ENCODE measurements around the gene PNMA1.
A peak's percentile ranks its signal among the peaks of the same experiment; 100 is the strongest.

DNA sequence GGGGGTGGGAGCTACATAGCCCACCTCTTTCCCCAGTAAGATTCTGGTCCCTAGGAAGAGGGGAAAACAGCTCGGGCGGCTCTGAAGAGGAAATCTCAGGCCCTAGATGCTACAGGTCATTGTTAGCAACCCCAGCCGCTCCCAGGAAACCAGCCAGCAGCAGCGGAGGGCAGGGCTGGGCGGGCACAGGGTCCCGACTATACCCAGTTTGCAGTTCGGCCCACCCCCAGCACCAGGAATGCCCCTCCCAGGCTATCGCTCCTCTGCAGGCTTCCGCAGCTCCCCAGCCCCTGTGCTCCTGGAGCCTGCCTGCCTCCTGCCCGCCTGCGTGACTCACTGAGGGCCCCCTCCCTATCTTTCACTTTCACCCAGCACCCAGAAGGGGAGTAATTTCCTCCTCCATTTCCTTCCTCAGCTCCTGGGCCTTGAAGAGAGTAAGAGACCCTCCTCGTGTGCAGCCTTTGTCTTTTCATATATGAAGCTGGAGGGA is 27.2 kb upstream of the PNMA1 start:
- TF ChIP-seq CTCF (IDR thresholded peaks at IDR 0.05) (peak in 1 of 6 experiments; percentile 13), POLR2A (IDR thresholded peaks at IDR 0.05) (no peak)
